HL-60 (cell line): Measurements from ENCODE around the gene BIRC7.

Experiments
- DNase-seq, 2 experiments: peaks; one replicate each; pipeline ENCODE4 v3.0.0-alpha.2; 2010 to 2020; ENCODE audit warnings: low read depth in 1 of 2, low spot score in 1 of 2
- H3K27ac ChIP-seq: fragments of 250-450 bp; sonication (Bioruptor Pico); replicated peaks from 2 replicates; pipeline ENCODE4 v1.5.1; 2020; ENCODE audit warnings: mild to moderate bottlenecking, moderate library complexity
- H3K27me3 ChIP-seq: fragments of 250-450 bp; sonication (Bioruptor Pico); 2 replicates; pipeline ENCODE4 v1.5.1; 2021; ENCODE audit warnings: mild to moderate bottlenecking, moderate library complexity; ENCODE audit not compliant: insufficient read depth, poor library complexity, severe bottlenecking
- H3K4me3 ChIP-seq: replicated peaks from 2 replicates; pipeline ENCODE4 v1.5.1; 2011; ENCODE audit warnings: mild to moderate bottlenecking, control low read depth, low read length; ENCODE audit not compliant: insufficient read depth
- GABPA ChIP-seq: IDR thresholded peaks from 2 replicates; pipeline ENCODE4 v1.6.1; 2012; ENCODE audit warnings: low read depth
- POLR2AphosphoS5 ChIP-seq: IDR thresholded peaks from 2 replicates; pipeline ENCODE4 v1.6.1; 2012; ENCODE audit warnings: low read depth
- SPI1 ChIP-seq: IDR thresholded peaks from 2 replicates; pipeline ENCODE4 v1.6.1; 2012; ENCODE audit warnings: low read depth, mild to moderate bottlenecking, borderline replicate concordance
- TF ChIP-seq, protein P1 (sequence below): IDR thresholded peaks from one replicate; pipeline ENCODE4 v1.5.1; 2011; ENCODE audit warnings: low read length, control low read depth, inconsistent platforms; ENCODE audit not compliant: insufficient read depth
- TF ChIP-seq, protein P2 (sequence below): IDR thresholded peaks from 2 replicates; pipeline ENCODE4 v1.6.1; 2012; ENCODE audit warnings: low read depth; ENCODE audit not compliant: insufficient replicate concordance

BIRC7 gene

DNA sequence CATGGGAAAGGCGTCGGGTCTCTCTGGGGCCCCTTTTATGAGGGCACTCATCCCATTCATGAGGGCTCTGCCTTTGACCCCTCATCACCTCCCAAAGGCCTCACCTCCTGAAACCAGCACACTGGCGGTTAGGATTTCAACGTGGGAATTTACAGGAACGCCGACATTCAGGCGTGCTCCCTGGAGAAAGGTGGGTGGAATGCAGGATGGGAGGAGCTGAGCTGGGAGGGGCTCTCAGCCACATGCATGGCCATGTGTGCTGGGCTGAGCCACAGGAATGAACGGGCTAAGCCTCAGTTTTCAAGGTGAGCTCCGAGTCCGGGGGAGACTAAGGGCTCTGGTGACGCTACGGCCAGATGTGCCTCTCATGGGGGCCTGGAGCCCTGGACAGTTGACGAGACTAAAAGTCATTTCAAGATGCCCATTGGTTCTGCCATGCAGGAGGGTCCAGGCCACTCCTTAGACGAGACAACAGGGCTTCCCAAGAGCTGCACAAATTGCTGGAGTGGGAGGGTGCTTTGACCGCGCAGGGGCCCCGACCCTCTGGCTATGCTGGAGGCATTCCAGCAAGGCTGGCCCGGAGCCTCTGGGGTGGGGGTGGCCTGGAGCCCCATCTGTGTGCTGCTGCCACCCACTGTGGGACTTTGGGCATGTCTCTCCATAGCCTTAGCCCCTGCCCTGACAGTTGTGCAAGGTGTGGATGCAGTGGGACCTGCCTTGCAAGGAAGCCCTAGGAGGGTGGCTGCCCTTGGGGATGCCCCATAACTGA, 33.1 kb downstream of the BIRC7 start:
- Histone ChIP-seq H3K27ac (no peak overlapping the region), H3K27me3 (peaks cover 7% of the 10 kb centered on the region)

DNA sequence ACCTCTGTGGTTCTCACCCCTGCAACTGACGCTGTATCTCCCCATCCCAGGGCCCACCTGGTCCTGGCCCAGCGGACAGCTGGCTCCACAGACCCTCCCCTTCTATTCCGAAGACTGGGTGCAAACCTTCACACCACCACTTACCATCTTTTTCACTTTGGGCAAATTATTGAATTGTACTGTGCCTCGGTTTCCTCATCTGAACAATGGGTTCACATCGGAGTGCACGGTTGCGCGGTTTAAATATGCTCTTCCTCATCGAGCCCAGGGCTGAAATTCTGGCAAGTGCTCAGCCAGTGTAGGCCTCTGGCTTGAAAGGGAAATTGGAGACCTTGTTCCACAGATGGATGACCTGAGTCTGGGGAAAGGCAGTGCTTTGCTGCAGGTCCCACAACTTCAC, 34.0 kb downstream of the BIRC7 start:
- peaks cover 5% of the 10 kb centered on the region for H3K27me3 ChIP-seq

More for the DNA sequence above, 33.1 kb downstream of the BIRC7 start:
- DNase-seq, result no peak
- H3K4me3 ChIP-seq, result no peak overlapping the region
- TF ChIP-seq, protein P1, sequence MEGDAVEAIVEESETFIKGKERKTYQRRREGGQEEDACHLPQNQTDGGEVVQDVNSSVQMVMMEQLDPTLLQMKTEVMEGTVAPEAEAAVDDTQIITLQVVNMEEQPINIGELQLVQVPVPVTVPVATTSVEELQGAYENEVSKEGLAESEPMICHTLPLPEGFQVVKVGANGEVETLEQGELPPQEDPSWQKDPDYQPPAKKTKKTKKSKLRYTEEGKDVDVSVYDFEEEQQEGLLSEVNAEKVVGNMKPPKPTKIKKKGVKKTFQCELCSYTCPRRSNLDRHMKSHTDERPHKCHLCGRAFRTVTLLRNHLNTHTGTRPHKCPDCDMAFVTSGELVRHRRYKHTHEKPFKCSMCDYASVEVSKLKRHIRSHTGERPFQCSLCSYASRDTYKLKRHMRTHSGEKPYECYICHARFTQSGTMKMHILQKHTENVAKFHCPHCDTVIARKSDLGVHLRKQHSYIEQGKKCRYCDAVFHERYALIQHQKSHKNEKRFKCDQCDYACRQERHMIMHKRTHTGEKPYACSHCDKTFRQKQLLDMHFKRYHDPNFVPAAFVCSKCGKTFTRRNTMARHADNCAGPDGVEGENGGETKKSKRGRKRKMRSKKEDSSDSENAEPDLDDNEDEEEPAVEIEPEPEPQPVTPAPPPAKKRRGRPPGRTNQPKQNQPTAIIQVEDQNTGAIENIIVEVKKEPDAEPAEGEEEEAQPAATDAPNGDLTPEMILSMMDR, result no peak
- TF ChIP-seq, protein P2, sequence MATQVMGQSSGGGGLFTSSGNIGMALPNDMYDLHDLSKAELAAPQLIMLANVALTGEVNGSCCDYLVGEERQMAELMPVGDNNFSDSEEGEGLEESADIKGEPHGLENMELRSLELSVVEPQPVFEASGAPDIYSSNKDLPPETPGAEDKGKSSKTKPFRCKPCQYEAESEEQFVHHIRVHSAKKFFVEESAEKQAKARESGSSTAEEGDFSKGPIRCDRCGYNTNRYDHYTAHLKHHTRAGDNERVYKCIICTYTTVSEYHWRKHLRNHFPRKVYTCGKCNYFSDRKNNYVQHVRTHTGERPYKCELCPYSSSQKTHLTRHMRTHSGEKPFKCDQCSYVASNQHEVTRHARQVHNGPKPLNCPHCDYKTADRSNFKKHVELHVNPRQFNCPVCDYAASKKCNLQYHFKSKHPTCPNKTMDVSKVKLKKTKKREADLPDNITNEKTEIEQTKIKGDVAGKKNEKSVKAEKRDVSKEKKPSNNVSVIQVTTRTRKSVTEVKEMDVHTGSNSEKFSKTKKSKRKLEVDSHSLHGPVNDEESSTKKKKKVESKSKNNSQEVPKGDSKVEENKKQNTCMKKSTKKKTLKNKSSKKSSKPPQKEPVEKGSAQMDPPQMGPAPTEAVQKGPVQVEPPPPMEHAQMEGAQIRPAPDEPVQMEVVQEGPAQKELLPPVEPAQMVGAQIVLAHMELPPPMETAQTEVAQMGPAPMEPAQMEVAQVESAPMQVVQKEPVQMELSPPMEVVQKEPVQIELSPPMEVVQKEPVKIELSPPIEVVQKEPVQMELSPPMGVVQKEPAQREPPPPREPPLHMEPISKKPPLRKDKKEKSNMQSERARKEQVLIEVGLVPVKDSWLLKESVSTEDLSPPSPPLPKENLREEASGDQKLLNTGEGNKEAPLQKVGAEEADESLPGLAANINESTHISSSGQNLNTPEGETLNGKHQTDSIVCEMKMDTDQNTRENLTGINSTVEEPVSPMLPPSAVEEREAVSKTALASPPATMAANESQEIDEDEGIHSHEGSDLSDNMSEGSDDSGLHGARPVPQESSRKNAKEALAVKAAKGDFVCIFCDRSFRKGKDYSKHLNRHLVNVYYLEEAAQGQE, result no peak
- TF ChIP-seq SPI1 (no peak), POLR2AphosphoS5 (no peak), GABPA (no peak)

DNA sequence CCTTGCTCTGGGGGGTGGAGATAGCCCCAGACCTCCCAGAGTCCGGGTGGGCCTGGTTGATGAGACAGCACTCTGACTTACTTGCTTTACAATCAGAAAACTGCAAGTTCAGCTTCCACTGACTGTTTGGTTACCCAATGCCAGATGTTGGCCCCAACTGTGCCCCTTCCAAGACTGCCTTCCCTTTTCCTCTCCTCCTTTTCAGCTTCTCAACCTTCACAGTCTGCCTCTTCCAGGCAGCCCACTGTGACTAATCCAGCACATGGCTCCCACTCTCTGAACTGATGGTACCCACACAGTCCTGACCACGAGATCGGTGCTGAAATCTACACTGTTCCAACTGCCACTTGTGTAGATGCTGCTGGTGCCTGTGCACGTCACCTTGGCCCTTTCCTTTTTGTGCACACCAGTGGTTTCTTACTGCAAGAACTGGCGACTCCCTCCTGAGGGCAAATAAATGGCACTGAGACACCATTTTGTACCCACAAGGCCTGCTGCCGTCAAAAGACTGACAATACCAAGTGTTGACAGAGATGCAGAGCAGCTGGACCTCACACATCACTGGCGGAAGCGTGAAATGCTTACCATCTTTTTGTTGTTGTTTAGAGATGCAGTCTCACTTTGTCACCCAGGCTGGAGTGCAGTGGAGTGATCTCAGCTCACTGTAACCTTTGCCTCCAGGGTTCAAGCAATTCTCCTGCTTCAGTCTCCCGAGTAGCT, 35.1 kb downstream of the BIRC7 start:
- no peak overlapping the region for H3K4me3 ChIP-seq
- TF ChIP-seq, protein P1, result no peak
- TF ChIP-seq SPI1 (no peak), GABPA (no peak), POLR2AphosphoS5 (no peak)
- TF ChIP-seq, protein P2, result no peak
- no peak for DNase-seq
- no peak overlapping the region for H3K27ac ChIP-seq
- H3K27me3 ChIP-seq, result peaks cover 3% of the 10 kb centered on the region

More for the DNA sequence above, 34.0 kb downstream of the BIRC7 start:
- no peak overlapping the region for H3K27ac ChIP-seq
- TF ChIP-seq, protein P1, result no peak
- TF ChIP-seq SPI1, result no peak
- TF ChIP-seq POLR2AphosphoS5, result no peak
- no peak for TF ChIP-seq GABPA
- TF ChIP-seq, protein P2, result no peak
- DNase-seq, result no peak
- H3K4me3 ChIP-seq, result no peak overlapping the region
